CD14-positive monocyte (primary cell): ENCODE results near the gene THY1. TPM values are rescaled to one million over a fixed set of nuclear protein-coding genes. Genes with fewer than 3 reads are reported as not detected.
"Not testable (repeated sequence)": the region's sequence is repeated elsewhere in the genome, so short reads cannot be mapped to it uniquely, and the experiment has no call there.

Experiments used
- DNase-seq, 3 donors: peaks; one replicate each; pipeline ENCODE4 v3.0.0-alpha.2; 2011 to 2022
- H2AFZ ChIP-seq: 2 replicates; pipeline ENCODE4 v1.6.0; 2012; ENCODE audit warnings: mild to moderate bottlenecking, low read depth, low read length, inconsistent platforms; ENCODE audit not compliant: insufficient read depth, poor library complexity, severe bottlenecking
- H3K27ac ChIP-seq, 2 donors: 1 replicate in 1 of 2; 2 replicates in 1 of 2; pipeline ENCODE4 v1.5.1; 2012 to 2013; ENCODE audit warnings: low read length in 2 of 2, control low read depth in 1 of 2, inconsistent platforms in 1 of 2, low read depth in 1 of 2, mild to moderate bottlenecking in 1 of 2
- H3K27me3 ChIP-seq, 2 donors: one replicate each; pipeline versions ENCODE4 v1.6.0 to v1.6.1; 2011 to 2013; ENCODE audit warnings: low read length in 2 of 2; ENCODE audit not compliant: control insufficient read depth in 2 of 2, insufficient read depth in 2 of 2
- H3K36me3 ChIP-seq, 2 donors: replicated peaks in 1 of 2; 1 replicate in 1 of 2; 2 replicates in 1 of 2; pipeline versions ENCODE4 v1.5.1 to v1.6.1; 2012 to 2013; ENCODE audit warnings: low read length in 2 of 2, control low read depth in 1 of 2, inconsistent platforms in 1 of 2, mild to moderate bottlenecking in 1 of 2; ENCODE audit not compliant: insufficient read depth in 2 of 2, control insufficient read depth in 1 of 2
- H3K4me1 ChIP-seq, 2 donors: 1 replicate in 1 of 2; 2 replicates in 1 of 2; pipeline versions ENCODE4 v1.5.1 to v1.6.1; 2012 to 2013; ENCODE audit warnings: low read length in 2 of 2, control low read depth in 1 of 2, inconsistent platforms in 1 of 2, mild to moderate bottlenecking in 1 of 2, moderate library complexity in 1 of 2; ENCODE audit not compliant: insufficient read depth in 2 of 2, control insufficient read depth in 1 of 2
- H3K4me2 ChIP-seq: replicated peaks from 2 replicates; pipeline ENCODE3; 2012; ENCODE audit warnings: low read length, moderate library complexity, mild to moderate bottlenecking; ENCODE audit not compliant: poor library complexity, severe bottlenecking; ENCODE audit errors: extremely low read depth
- H3K4me3 ChIP-seq, 3 experiments: fragments of 200-600 bp in 1 of 3; sonication (generic) in 1 of 3; replicated peaks in 1 of 3; 1 replicate in 2 of 3; 2 replicates in 1 of 3; pipeline ENCODE4 v1.5.1; 2011 to 2013; ENCODE audit warnings: low read length in 3 of 3, mild to moderate bottlenecking in 3 of 3, control low read depth in 2 of 3, low read depth in 2 of 3, inconsistent platforms in 1 of 3, moderate library complexity in 1 of 3
- H3K79me2 ChIP-seq: 2 replicates; pipeline ENCODE4 v1.6.0; 2012; ENCODE audit warnings: mild to moderate bottlenecking, control low read depth, inconsistent platforms, low read length, moderate library complexity; ENCODE audit not compliant: insufficient read depth
- H3K9ac ChIP-seq: 2 replicates; pipeline ENCODE4 v1.6.0; 2017; ENCODE audit warnings: low read length, mild to moderate bottlenecking; ENCODE audit not compliant: insufficient read depth, poor library complexity, severe bottlenecking
- H3K9me3 ChIP-seq, 2 donors: replicated peaks in 1 of 2; 1 replicate in 1 of 2; 2 replicates in 1 of 2; pipeline versions ENCODE4 v1.5.1 to v1.6.1; 2012 to 2013; ENCODE audit warnings: low read length in 2 of 2, control low read depth in 1 of 2; ENCODE audit not compliant: control insufficient read depth in 1 of 2, insufficient read depth in 1 of 2
- H4K20me1 ChIP-seq: 2 replicates; pipeline ENCODE4 v1.6.0; 2012; ENCODE audit warnings: mild to moderate bottlenecking, low read length, control low read depth, moderate library complexity; ENCODE audit not compliant: insufficient read depth
- H3K27ac Mint-ChIP-seq, 7 donors: one replicate each; pipeline ENCODE4 v1.8.0; 2020; ENCODE audit warnings: mild to moderate bottlenecking in 7 of 7, mixed read lengths in 7 of 7, moderate library complexity in 6 of 7, inconsistent platforms in 2 of 7
- H3K27me3 Mint-ChIP-seq, 3 donors: one replicate each; pipeline ENCODE4 v1.8.0; 2021 to 2022; ENCODE audit warnings: low read depth in 3 of 3, mild to moderate bottlenecking in 3 of 3, mixed read lengths in 3 of 3, moderate library complexity in 3 of 3, inconsistent platforms in 1 of 3
- H3K36me3 Mint-ChIP-seq, 2 donors: one replicate each; pipeline ENCODE4 v1.8.0; 2020; ENCODE audit warnings: mixed read lengths in 2 of 2, inconsistent platforms in 1 of 2, mild to moderate bottlenecking in 1 of 2
- H3K4me1 Mint-ChIP-seq: one replicate; pipeline ENCODE4 v1.8.0; 2020; ENCODE audit warnings: mild to moderate bottlenecking, mixed read lengths
- H3K4me3 Mint-ChIP-seq, 2 donors: one replicate each; pipeline ENCODE4 v1.8.0; 2020; ENCODE audit warnings: mild to moderate bottlenecking in 2 of 2, mixed read lengths in 2 of 2, moderate library complexity in 1 of 2
- H3K9me3 Mint-ChIP-seq, 7 donors: one replicate each; pipeline ENCODE4 v1.8.0; 2020 to 2022; ENCODE audit warnings: mixed read lengths in 7 of 7, mild to moderate bottlenecking in 6 of 7, moderate library complexity in 6 of 7, inconsistent platforms in 2 of 7
- WGBS: methylation state at CpG from one replicate; pipeline ENCODE4 v1.1.5; 2013; ENCODE audit warnings: missing lambda C conversion rate; ENCODE audit not compliant: insufficient coverage; 5-methylcytosine and 5-hydroxymethylcytosine counted together
- intact Hi-C, 2 donors: fragments of 100-400 bp; cut with micrococcal nuclease; formaldehyde crosslinking; loops; one replicate each; pipeline versions ENCODE4 v1.15.0 to v1.15.1; 2023
- polyA plus RNA-seq, 3 donors: library from polyadenylated mRNA; depleted of rRNA in 1 of 3; unstranded in 2 of 3; stranded (reverse) in 1 of 3; fragments of 300-500 nt in 2 of 3; fragments of >200 nt in 1 of 3; fragmentation: Illumina TruSeq in 2 of 3; gene quantifications; 1 replicate in 2 of 3; 2 replicates in 1 of 3; pipeline ENCODE4 v1.2.3, GENCODE V29; 2012 to 2021
- TF ChIP-seq, protein P1 (sequence below): fragments of 200-600 bp; IDR thresholded peaks from one replicate; pipeline ENCODE4 v1.8.0; 2022; ENCODE audit warnings: antibody characterized with exemption, mild to moderate bottlenecking

THY1 gene
- polyA plus RNA-seq, 3 donors: not detected

DNA sequence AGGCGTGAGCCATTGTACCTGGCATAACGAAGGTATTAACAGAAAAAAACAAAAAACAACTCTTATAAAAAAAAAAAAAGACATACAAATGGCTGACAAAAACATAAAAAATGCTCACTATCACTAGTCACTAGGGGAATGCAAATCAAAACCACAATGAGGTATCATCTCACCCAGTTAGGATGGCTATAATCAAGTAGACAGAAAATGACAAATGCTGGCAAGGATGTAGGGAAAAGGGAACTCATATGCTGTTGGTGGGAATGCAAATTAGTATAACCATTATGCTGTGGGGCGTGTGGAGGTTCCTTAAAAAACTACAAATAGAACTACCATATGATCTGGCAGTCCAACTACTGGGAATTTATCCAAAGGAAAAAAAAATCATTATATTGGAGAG lies 17.0 kb downstream of the THY1 start:
- intact Hi-C loops: no loop called here
- Histone ChIP-seq H3K27ac (no peak overlapping the region), H4K20me1 (no peaks in the 10 kb centered on the region), H3K27me3 (no peaks in the 10 kb centered on the region), H3K36me3 (no peaks in the 10 kb centered on the region), H3K9ac (no peak overlapping the region), H3K4me3 (no peak overlapping the region), H3K4me2 (no peak overlapping the region), H3K4me1 (no peaks in the 10 kb centered on the region), H3K9me3 (peaks cover 0 to 4% of the 10 kb centered on the region in 2 donors), H3K79me2 (no peaks in the 10 kb centered on the region), H2AFZ (no peak overlapping the region)
- TF ChIP-seq, protein P1, sequence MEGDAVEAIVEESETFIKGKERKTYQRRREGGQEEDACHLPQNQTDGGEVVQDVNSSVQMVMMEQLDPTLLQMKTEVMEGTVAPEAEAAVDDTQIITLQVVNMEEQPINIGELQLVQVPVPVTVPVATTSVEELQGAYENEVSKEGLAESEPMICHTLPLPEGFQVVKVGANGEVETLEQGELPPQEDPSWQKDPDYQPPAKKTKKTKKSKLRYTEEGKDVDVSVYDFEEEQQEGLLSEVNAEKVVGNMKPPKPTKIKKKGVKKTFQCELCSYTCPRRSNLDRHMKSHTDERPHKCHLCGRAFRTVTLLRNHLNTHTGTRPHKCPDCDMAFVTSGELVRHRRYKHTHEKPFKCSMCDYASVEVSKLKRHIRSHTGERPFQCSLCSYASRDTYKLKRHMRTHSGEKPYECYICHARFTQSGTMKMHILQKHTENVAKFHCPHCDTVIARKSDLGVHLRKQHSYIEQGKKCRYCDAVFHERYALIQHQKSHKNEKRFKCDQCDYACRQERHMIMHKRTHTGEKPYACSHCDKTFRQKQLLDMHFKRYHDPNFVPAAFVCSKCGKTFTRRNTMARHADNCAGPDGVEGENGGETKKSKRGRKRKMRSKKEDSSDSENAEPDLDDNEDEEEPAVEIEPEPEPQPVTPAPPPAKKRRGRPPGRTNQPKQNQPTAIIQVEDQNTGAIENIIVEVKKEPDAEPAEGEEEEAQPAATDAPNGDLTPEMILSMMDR: no peak
- no peaks in the 10 kb centered on the region for H3K4me1 Mint-ChIP-seq
- no peak overlapping the region for H3K4me3 Mint-ChIP-seq
- DNase-seq: no peak
- H3K27me3 Mint-ChIP-seq: peaks cover 2 to 7% (median 3%) of the 10 kb centered on the region in 3 donors
- no peak overlapping the region for H3K27ac Mint-ChIP-seq
- H3K36me3 Mint-ChIP-seq: no peaks in the 10 kb centered on the region
- H3K9me3 Mint-ChIP-seq: peaks cover 0 to 4% (median 2%) of the 10 kb centered on the region in 7 donors
- no CpG with 5 or more reads among the region's 3 CpGs for WGBS

DNA sequence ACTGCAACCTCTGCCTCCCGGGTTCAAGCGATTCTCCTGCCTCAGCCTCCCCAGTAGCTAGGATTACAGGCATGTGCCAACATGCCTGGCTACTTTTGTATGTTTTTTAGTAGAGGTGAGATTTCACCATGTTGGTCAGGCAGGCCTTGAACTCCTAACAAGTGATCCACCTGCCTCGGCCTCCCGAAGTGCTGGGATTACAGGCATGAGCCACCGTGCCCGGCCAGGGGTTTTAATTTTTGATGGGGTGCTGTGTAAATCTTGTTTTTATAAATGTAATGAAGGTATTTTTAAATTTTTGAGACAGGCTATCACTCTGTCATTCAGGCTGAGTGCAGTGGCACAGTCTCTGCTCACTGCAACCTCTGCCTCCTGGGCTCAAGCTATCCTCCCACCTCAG lies 17.5 kb downstream of the THY1 start:
- H4K20me1 ChIP-seq, H3K27ac ChIP-seq, H3K4me1 Mint-ChIP-seq, H3K27me3 ChIP-seq, DNase-seq, H3K4me1 ChIP-seq, H3K9me3 ChIP-seq, H3K27me3 Mint-ChIP-seq, intact Hi-C loops, H3K36me3 ChIP-seq, H3K4me2 ChIP-seq, H3K4me3 ChIP-seq, H2AFZ ChIP-seq, H3K36me3 Mint-ChIP-seq, H3K4me3 Mint-ChIP-seq, H3K9ac ChIP-seq, H3K79me2 ChIP-seq, H3K27ac Mint-ChIP-seq: not testable (repeated sequence)
- peaks cover under 1 to 10% (median 8%) of the 10 kb centered on the region in 7 donors for H3K9me3 Mint-ChIP-seq
- 89% methylated on average over 2 of the region's 6 CpGs for WGBS
